ENCODE data around the gene FNBP1. TPM values are rescaled to one million over a fixed set of nuclear protein-coding genes. Genes with fewer than 3 reads are reported as not detected.
"Not testable (repeated sequence)": the region's sequence is repeated elsewhere in the genome, so short reads cannot be mapped to it uniquely, and the experiment has no call there.

The FNBP1 gene
- total and polyA plus RNA-seq, 4 donors, result 21.9 to 92.9 (median 63.8) TPM

- intact Hi-C loops (cut with DNase I); DNase-seq; H3K9me3 ChIP-seq (ENCODE audit: control insufficient read depth, low read length); H3K36me3 ChIP-seq (ENCODE audit: control insufficient read depth in 1 of 2, insufficient read depth in 2 of 2, low read length in 1 of 2); H3K4me1 ChIP-seq (ENCODE audit: control insufficient read depth in 1 of 2, insufficient read depth in 2 of 2, low read length in 2 of 2); H3K27me3 ChIP-seq (ENCODE audit: control insufficient read depth in 1 of 2, insufficient read depth in 2 of 2, low read length in 1 of 2); H3K27ac ChIP-seq (ENCODE audit: low read depth in 1 of 2, low read length in 2 of 2); ATAC-seq (ENCODE audit: low FRiP score); H3K4me3 ChIP-seq (ENCODE audit: low read length in 2 of 2): not testable (repeated sequence)
- WGBS, 2 donors, result 55 to 73% methylated on average over 7 of the region's 7 CpGs
These were observed 94.4 kb downstream of the FNBP1 start for GRCh38 chr9:129948626-129949025.

DNA sequence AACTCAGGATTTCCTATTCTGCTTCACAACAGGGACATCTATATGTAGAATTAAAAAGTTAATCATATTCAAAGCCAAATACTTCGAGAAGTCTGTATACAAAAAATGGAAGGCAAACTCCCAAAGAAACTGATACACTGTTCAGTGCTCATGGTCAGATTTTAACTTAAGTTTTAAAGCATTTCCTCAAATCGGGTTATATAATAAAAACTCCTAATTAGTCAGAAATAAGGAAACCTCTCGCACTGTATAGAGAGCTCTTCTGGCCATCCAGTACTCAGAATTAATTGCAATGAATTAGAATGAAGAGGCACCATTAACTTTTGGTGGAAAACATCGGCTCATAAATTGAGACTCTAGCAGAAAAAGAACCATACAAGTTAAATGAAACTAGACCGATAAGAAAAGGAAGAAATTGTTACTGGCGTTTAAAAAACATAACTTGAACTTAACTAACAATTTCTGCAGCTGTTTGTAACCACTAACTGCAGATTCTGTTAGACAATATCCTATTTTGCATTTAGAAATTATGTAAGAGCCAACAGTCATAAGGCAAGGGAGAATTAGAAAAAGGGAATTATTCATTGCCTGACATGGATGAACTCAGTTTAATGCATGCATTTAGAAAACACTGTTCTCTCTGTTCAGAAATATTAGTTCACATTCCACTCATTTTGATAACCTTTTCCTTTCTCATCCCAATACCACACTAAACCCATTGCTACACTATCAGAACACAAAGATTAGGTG is 96.6 kb downstream of the FNBP1 start:
- no peak for ATAC-seq (ENCODE audit: low FRiP score)
- H3K4me3 ChIP-seq (ENCODE audit: low read length in 2 of 2), result no peak overlapping the region

GRCh38 chr9:129945314-129945713 is 97.7 kb downstream of the FNBP1 start:
- DNase-seq, result no peak

More for the DNA sequence above, 96.6 kb downstream of the FNBP1 start:
- no peak for DNase-seq
- Histone ChIP-seq H3K9me3 (ENCODE audit: control insufficient read depth, low read length) (no peaks in the 10 kb centered on the region), H3K4me1 (ENCODE audit: control insufficient read depth in 1 of 2, insufficient read depth in 2 of 2, low read length in 2 of 2) (peaks cover 4 to 9% of the 10 kb centered on the region in 2 donors), H3K27me3 (ENCODE audit: control insufficient read depth in 1 of 2, insufficient read depth in 2 of 2, low read length in 1 of 2) (no peaks in the 10 kb centered on the region), H3K27ac (ENCODE audit: low read depth in 1 of 2, low read length in 2 of 2) (peak overlapping the region in 1 of 2 donors; percentile 14), H3K36me3 (ENCODE audit: control insufficient read depth in 1 of 2, insufficient read depth in 2 of 2, low read length in 1 of 2) (no peaks in the 10 kb centered on the region)
- 81 to 82% methylated on average over 6 of the region's 6 CpGs for WGBS, 2 donors
- intact Hi-C loops (cut with DNase I), result no loop called here

GRCh38 chr9:129944506-129945116 is 98.4 kb downstream of the FNBP1 start:
- no peak for ATAC-seq (ENCODE audit: low FRiP score)
- no peak for DNase-seq
- Histone ChIP-seq H3K27me3 (ENCODE audit: control insufficient read depth in 1 of 2, insufficient read depth in 2 of 2, low read length in 1 of 2) (no peaks in the 10 kb centered on the region), H3K36me3 (ENCODE audit: control insufficient read depth in 1 of 2, insufficient read depth in 2 of 2, low read length in 1 of 2) (no peaks in the 10 kb centered on the region), H3K9me3 (ENCODE audit: control insufficient read depth, low read length) (no peaks in the 10 kb centered on the region), H3K27ac (ENCODE audit: low read depth in 1 of 2, low read length in 2 of 2) (peak overlapping the region; percentile 12 to 67), H3K4me3 (ENCODE audit: low read length in 2 of 2) (no peak overlapping the region), H3K4me1 (ENCODE audit: control insufficient read depth in 1 of 2, insufficient read depth in 2 of 2, low read length in 2 of 2) (peaks cover 4 to 9% of the 10 kb centered on the region in 2 donors)
- intact Hi-C loops (cut with DNase I), result no loop called here
- 92 to 98% methylated on average over 5 of the region's 5 CpGs for WGBS, 2 donors

More at GRCh38 chr9:129945314-129945713, 97.7 kb downstream of the FNBP1 start:
- no peaks in the 10 kb centered on the region for H3K9me3 ChIP-seq (ENCODE audit: control insufficient read depth, low read length)
- 1 to 2% methylated on average over 3 of the region's 3 CpGs for WGBS, 2 donors
- no peaks in the 10 kb centered on the region for H3K36me3 ChIP-seq (ENCODE audit: control insufficient read depth in 1 of 2, insufficient read depth in 2 of 2, low read length in 1 of 2)
- H3K27me3 ChIP-seq (ENCODE audit: control insufficient read depth in 1 of 2, insufficient read depth in 2 of 2, low read length in 1 of 2), result no peaks in the 10 kb centered on the region
- intact Hi-C loops (cut with DNase I), result no loop called here
- H3K4me3 ChIP-seq (ENCODE audit: low read length in 2 of 2), result no peak overlapping the region
- H3K4me1 ChIP-seq (ENCODE audit: control insufficient read depth in 1 of 2, insufficient read depth in 2 of 2, low read length in 2 of 2), result peaks cover 4 to 9% of the 10 kb centered on the region in 2 donors
- peak; percentile 48 for ATAC-seq (ENCODE audit: low FRiP score)
- H3K27ac ChIP-seq (ENCODE audit: low read depth in 1 of 2, low read length in 2 of 2), result peak overlapping the region in 1 of 2 donors; percentile 57

DNA sequence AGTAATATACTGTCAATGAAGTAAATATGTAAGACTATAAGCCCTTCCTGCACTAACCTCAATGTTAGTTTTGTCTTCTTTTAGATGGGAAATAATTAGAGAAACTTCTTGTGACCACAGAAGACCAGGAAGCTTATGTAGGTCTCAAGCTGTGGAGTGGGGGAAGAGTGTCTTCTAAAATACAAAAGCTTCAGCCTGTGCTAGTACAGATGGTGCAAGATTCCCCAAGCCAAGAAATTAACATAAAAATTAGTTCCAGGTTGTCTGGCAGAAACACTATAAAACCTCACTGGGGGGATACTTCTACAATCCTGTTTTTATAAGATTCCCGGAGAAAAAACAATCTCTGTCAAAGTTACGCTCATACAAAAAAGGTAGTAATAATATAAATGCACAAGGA is 103.6 kb downstream of the FNBP1 start:
- no peaks in the 10 kb centered on the region for H3K27me3 ChIP-seq (ENCODE audit: control insufficient read depth in 1 of 2, insufficient read depth in 2 of 2, low read length in 1 of 2)
- ATAC-seq (ENCODE audit: low FRiP score) (no peak), DNase-seq (no peak)
- no peaks in the 10 kb centered on the region for H3K9me3 ChIP-seq (ENCODE audit: control insufficient read depth, low read length)
- no peak overlapping the region for H3K4me3 ChIP-seq (ENCODE audit: low read length in 2 of 2)
- intact Hi-C loops (cut with DNase I), result no loop called here
- peak overlapping the region in 1 of 2 donors; percentile 67 for H3K27ac ChIP-seq (ENCODE audit: low read depth in 1 of 2, low read length in 2 of 2)
- H3K36me3 ChIP-seq (ENCODE audit: control insufficient read depth in 1 of 2, insufficient read depth in 2 of 2, low read length in 1 of 2), result no peaks in the 10 kb centered on the region
- H3K4me1 ChIP-seq (ENCODE audit: control insufficient read depth in 1 of 2, insufficient read depth in 2 of 2, low read length in 2 of 2), result peaks cover 2% of the 10 kb centered on the region in 2 donors
- 95 to 96% methylated on average over 2 of the region's 2 CpGs for WGBS, 2 donors

DNA sequence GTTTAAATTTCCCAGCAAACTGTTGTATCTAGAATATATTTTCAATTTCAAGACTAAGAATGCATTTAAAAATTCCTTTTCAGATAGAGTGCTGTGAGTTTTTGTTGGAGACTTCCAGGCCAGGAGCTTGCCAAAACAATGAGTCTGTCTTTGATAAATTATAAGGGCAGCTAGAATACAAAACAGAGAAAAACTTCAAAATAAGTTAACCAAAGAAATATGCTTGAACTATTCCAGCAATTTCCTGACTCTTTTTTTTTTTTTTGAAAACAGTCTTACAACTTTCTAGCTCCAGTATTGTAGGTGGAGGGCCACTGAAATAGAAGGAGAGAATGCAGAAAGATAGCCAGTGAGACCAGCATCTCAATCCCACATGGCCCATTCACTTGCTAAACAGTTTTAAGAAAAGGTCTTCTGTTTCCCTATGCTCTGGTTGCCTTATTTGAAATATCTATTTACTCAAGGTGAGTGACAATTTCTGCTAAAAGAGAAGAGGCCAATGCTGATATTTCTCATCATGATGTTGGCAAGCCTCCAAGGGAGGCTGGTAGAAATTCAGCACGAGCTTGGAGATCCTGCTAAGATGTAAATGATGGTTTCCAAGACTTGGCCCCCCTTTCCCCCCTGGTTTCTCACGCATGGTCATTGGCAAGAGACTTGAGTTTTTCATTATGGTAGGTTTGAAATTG is 104.6 kb downstream of the FNBP1 start:
- Histone ChIP-seq H3K27me3 (ENCODE audit: control insufficient read depth in 1 of 2, insufficient read depth in 2 of 2, low read length in 1 of 2) (no peaks in the 10 kb centered on the region), H3K4me1 (ENCODE audit: control insufficient read depth in 1 of 2, insufficient read depth in 2 of 2, low read length in 2 of 2) (peaks cover 3 to 4% of the 10 kb centered on the region in 2 donors), H3K9me3 (ENCODE audit: control insufficient read depth, low read length) (no peaks in the 10 kb centered on the region), H3K36me3 (ENCODE audit: control insufficient read depth in 1 of 2, insufficient read depth in 2 of 2, low read length in 1 of 2) (no peaks in the 10 kb centered on the region), H3K27ac (ENCODE audit: low read depth in 1 of 2, low read length in 2 of 2) (peak overlapping the region; percentile 85 to 95), H3K4me3 (ENCODE audit: low read length in 2 of 2) (no peak overlapping the region)
- intact Hi-C loops (cut with DNase I), result no loop called here
- WGBS, 2 donors, result 9 to 15% methylated on average over 2 of the region's 2 CpGs
- peak; percentile 37 for ATAC-seq (ENCODE audit: low FRiP score)
- DNase-seq, result no peak

- peak overlapping the region in 1 of 2 donors; percentile 63 for H3K27ac ChIP-seq (ENCODE audit: low read depth in 1 of 2, low read length in 2 of 2)
- intact Hi-C loops (cut with DNase I); H3K4me1 ChIP-seq (ENCODE audit: control insufficient read depth in 1 of 2, insufficient read depth in 2 of 2, low read length in 2 of 2): not testable (repeated sequence)
These were observed 105.1 kb downstream of the FNBP1 start for GRCh38 chr9:129937879-129938278.

GRCh38 chr9:129936222-129936621 is 106.8 kb downstream of the FNBP1 start:
- Histone ChIP-seq H3K27me3 (ENCODE audit: control insufficient read depth in 1 of 2, insufficient read depth in 2 of 2, low read length in 1 of 2) (no peaks in the 10 kb centered on the region), H3K9me3 (ENCODE audit: control insufficient read depth, low read length) (no peaks in the 10 kb centered on the region), H3K4me3 (ENCODE audit: low read length in 2 of 2) (no peak overlapping the region), H3K4me1 (ENCODE audit: control insufficient read depth in 1 of 2, insufficient read depth in 2 of 2, low read length in 2 of 2) (peaks cover 7 to 10% of the 10 kb centered on the region in 2 donors), H3K36me3 (ENCODE audit: control insufficient read depth in 1 of 2, insufficient read depth in 2 of 2, low read length in 1 of 2) (no peaks in the 10 kb centered on the region), H3K27ac (ENCODE audit: low read depth in 1 of 2, low read length in 2 of 2) (peak overlapping the region in 1 of 2 donors; percentile 8)
- no peak for DNase-seq
- 74 to 83% methylated on average over 5 of the region's 5 CpGs for WGBS, 2 donors
- no peak for ATAC-seq (ENCODE audit: low FRiP score)
- intact Hi-C loops (cut with DNase I), result no loop called here

More at GRCh38 chr9:129937879-129938278, 105.1 kb downstream of the FNBP1 start:
- WGBS, 2 donors, result 43 to 55% methylated on average over 5 of the region's 5 CpGs
- not testable (repeated sequence) for H3K36me3 ChIP-seq (ENCODE audit: control insufficient read depth in 1 of 2, insufficient read depth in 2 of 2, low read length in 1 of 2); H3K27me3 ChIP-seq (ENCODE audit: control insufficient read depth in 1 of 2, insufficient read depth in 2 of 2, low read length in 1 of 2); H3K9me3 ChIP-seq (ENCODE audit: control insufficient read depth, low read length); DNase-seq; H3K4me3 ChIP-seq (ENCODE audit: low read length in 2 of 2); ATAC-seq (ENCODE audit: low FRiP score)

Data from aorta (tissue), 5 donors.